Measurements from ENCODE around the gene ADAMTS6. TPM values are rescaled to one million over a fixed set of nuclear protein-coding genes. Genes with fewer than 3 reads are reported as not detected.
A peak's percentile ranks its signal among the peaks of the same experiment; 100 is the strongest.
"Not testable (repeated sequence)": the region's sequence is repeated elsewhere in the genome, so short reads cannot be mapped to it uniquely, and the experiment has no call there.

The ADAMTS6 gene
- total RNA-seq, 1 experiment from 2014 or later: 2.8 TPM

DNA sequence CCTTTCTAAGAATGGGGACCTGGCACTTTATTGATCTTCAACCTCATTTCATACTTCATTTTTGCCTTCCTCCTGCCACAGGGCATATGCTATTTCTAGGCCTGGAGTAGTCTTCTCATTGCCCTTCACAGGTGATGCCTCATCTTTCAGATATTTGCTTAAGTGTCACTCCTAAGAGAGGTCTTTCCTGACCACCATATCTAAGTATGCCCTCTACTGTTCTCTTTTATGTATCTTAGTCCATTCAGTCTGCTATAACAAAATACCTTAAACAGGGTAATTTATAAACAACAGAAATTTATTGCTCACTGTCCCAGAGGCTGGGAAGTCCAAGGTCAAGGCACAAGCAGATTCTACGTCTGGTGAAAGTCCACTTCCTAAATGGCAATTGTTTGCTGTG, 99.1 kb downstream of the ADAMTS6 start:
- DNase-seq (ENCODE audit: low spot score) (no peak), ATAC-seq (no peak; the same call in 1 of the 2 replicates)
- Mint-ChIP-seq H3K4me1 (no peaks in the 10 kb centered on the region), H3K9me3 (no peaks in the 10 kb centered on the region), H3K27me3 (ENCODE audit: low read depth) (no peaks in the 10 kb centered on the region), H3K36me3 (no peaks in the 10 kb centered on the region), H3K4me3 (no peak overlapping the region), H3K27ac (no peak overlapping the region)
- TF ChIP-seq, protein P1, sequence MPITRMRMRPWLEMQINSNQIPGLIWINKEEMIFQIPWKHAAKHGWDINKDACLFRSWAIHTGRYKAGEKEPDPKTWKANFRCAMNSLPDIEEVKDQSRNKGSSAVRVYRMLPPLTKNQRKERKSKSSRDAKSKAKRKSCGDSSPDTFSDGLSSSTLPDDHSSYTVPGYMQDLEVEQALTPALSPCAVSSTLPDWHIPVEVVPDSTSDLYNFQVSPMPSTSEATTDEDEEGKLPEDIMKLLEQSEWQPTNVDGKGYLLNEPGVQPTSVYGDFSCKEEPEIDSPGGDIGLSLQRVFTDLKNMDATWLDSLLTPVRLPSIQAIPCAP (CRISPR knock-in tag; IDR thresholded peaks at IDR 0.05): no peak
- TF ChIP-seq ZNF121 (CRISPR knock-in tag; IDR thresholded peaks at IDR 0.05) (no peak), JUN (CRISPR knock-in tag; IDR thresholded peaks at IDR 0.05) (no peak), NR1H2 (CRISPR knock-in tag; IDR thresholded peaks at IDR 0.05) (no peak), CREB1 (CRISPR knock-in tag; IDR thresholded peaks at IDR 0.05) (no peak), TP53 (CRISPR knock-in tag; IDR thresholded peaks at IDR 0.05) (no peak), SOX15 (CRISPR knock-in tag; IDR thresholded peaks at IDR 0.05) (no peak)
- ChIA-PET CTCF (interaction anchor here (1.5 kb wide), 1 partner anchor 572 kb away, joined by 3 read pairs; no protein-coding TSS in a partner anchor), POLR2A (interaction anchor here (0.6 kb wide), 1 partner anchor 18 kb away, joined by 6 read pairs; no protein-coding TSS in a partner anchor)

DNA sequence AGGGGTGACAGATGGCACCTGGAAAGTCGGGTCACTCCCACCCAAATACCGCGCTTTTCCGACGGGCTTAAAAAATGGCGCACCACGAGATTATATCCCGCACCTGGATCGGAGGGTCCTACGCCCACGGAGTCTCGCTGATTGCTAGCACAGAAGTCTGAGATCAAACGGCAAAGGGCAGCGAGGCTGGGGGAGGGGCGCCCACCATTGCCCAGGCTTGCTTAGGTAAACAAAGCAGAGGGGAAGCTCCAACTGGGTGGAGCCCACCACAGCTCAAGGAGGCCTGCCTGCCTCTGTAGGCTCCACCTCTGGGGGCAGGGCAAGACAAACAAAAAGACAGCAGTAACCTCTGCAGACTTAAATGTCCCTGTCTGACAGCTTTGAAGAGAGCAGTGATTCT, 111.2 kb downstream of the ADAMTS6 start:
- H3K27me3 Mint-ChIP-seq (ENCODE audit: low read depth); H3K36me3 Mint-ChIP-seq; H3K27ac Mint-ChIP-seq; POLR2A ChIA-PET; ATAC-seq; CTCF ChIA-PET: not testable (repeated sequence)
- peak; percentile 55; the same call in 1 of the 2 replicates for TF ChIP-seq ETV6 (CRISPR knock-in tag; IDR thresholded peaks at IDR 0.05)
- TF ChIP-seq ZBTB21 (CRISPR knock-in tag; IDR thresholded peaks at IDR 0.05; ENCODE audit: borderline replicate concordance): peak; percentile 63; the same call in 1 of the 2 replicates
- TF ChIP-seq, protein P2, sequence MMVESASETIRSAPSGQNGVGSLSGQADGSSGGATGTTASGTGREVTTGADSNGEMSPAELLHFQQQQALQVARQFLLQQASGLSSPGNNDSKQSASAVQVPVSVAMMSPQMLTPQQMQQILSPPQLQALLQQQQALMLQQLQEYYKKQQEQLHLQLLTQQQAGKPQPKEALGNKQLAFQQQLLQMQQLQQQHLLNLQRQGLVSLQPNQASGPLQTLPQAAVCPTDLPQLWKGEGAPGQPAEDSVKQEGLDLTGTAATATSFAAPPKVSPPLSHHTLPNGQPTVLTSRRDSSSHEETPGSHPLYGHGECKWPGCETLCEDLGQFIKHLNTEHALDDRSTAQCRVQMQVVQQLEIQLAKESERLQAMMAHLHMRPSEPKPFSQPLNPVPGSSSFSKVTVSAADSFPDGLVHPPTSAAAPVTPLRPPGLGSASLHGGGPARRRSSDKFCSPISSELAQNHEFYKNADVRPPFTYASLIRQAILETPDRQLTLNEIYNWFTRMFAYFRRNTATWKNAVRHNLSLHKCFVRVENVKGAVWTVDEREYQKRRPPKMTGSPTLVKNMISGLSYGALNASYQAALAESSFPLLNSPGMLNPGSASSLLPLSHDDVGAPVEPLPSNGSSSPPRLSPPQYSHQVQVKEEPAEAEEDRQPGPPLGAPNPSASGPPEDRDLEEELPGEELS (CRISPR knock-in tag; IDR thresholded peaks at IDR 0.05): peak; percentile 29; the same call in 1 of the 2 replicates
- peak; percentile 64 for TF ChIP-seq FOXK1 (CRISPR knock-in tag; IDR thresholded peaks at IDR 0.05)
- TF ChIP-seq, protein P3, sequence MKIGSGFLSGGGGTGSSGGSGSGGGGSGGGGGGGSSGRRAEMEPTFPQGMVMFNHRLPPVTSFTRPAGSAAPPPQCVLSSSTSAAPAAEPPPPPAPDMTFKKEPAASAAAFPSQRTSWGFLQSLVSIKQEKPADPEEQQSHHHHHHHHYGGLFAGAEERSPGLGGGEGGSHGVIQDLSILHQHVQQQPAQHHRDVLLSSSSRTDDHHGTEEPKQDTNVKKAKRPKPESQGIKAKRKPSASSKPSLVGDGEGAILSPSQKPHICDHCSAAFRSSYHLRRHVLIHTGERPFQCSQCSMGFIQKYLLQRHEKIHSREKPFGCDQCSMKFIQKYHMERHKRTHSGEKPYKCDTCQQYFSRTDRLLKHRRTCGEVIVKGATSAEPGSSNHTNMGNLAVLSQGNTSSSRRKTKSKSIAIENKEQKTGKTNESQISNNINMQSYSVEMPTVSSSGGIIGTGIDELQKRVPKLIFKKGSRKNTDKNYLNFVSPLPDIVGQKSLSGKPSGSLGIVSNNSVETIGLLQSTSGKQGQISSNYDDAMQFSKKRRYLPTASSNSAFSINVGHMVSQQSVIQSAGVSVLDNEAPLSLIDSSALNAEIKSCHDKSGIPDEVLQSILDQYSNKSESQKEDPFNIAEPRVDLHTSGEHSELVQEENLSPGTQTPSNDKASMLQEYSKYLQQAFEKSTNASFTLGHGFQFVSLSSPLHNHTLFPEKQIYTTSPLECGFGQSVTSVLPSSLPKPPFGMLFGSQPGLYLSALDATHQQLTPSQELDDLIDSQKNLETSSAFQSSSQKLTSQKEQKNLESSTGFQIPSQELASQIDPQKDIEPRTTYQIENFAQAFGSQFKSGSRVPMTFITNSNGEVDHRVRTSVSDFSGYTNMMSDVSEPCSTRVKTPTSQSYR (CRISPR knock-in tag; IDR thresholded peaks at IDR 0.05): peak; percentile 76; the same call in 1 of the 2 replicates
- Mint-ChIP-seq H3K4me3 (peak overlapping the region; percentile 48), H3K4me1 (peaks cover 23% of the 10 kb centered on the region), H3K9me3 (peaks cover 17% of the 10 kb centered on the region)
- DNase-seq (ENCODE audit: low spot score): peak; percentile 62

DNA sequence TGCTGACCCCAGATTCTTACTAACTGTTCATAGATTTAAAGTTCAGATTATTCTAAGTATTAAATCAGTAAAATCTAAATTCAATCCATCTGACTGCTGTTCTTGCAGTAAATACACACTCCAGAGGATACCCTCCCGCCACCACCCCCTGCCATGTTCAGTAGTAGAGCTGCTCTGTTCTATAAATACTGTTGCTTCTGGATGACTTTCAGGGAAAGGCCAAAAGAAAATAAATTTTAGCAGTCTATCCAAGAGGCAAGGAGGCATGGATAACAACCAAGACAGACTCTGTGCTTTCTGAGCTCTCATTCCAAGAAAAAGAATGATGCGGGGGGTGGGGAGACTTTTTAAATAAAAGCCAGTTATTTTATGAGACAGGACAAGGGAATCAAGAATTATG, 115.1 kb downstream of the ADAMTS6 start:
- Mint-ChIP-seq H3K4me1 (peaks cover 42% of the 10 kb centered on the region), H3K36me3 (peaks cover 3% of the 10 kb centered on the region; the same call in 1 of the 2 replicates), H3K4me3 (no peak overlapping the region), H3K9me3 (peaks cover 3% of the 10 kb centered on the region; the same call in 1 of the 2 replicates), H3K27ac (peak overlapping the region; percentile 10; the same call in 1 of the 2 replicates), H3K27me3 (ENCODE audit: low read depth) (no peaks in the 10 kb centered on the region)
- DNase-seq (ENCODE audit: low spot score) (no peak), ATAC-seq (no peak)
- ChIA-PET POLR2A (no interaction called here), CTCF (no interaction called here)
- TF ChIP-seq, protein P4, sequence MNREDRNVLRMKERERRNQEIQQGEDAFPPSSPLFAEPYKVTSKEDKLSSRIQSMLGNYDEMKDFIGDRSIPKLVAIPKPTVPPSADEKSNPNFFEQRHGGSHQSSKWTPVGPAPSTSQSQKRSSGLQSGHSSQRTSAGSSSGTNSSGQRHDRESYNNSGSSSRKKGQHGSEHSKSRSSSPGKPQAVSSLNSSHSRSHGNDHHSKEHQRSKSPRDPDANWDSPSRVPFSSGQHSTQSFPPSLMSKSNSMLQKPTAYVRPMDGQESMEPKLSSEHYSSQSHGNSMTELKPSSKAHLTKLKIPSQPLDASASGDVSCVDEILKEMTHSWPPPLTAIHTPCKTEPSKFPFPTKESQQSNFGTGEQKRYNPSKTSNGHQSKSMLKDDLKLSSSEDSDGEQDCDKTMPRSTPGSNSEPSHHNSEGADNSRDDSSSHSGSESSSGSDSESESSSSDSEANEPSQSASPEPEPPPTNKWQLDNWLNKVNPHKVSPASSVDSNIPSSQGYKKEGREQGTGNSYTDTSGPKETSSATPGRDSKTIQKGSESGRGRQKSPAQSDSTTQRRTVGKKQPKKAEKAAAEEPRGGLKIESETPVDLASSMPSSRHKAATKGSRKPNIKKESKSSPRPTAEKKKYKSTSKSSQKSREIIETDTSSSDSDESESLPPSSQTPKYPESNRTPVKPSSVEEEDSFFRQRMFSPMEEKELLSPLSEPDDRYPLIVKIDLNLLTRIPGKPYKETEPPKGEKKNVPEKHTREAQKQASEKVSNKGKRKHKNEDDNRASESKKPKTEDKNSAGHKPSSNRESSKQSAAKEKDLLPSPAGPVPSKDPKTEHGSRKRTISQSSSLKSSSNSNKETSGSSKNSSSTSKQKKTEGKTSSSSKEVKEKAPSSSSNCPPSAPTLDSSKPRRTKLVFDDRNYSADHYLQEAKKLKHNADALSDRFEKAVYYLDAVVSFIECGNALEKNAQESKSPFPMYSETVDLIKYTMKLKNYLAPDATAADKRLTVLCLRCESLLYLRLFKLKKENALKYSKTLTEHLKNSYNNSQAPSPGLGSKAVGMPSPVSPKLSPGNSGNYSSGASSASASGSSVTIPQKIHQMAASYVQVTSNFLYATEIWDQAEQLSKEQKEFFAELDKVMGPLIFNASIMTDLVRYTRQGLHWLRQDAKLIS (CRISPR knock-in tag; IDR thresholded peaks at IDR 0.05; ENCODE audit: borderline replicate concordance): no peak
- no peak for TF ChIP-seq ZNF263 (CRISPR knock-in tag; IDR thresholded peaks at IDR 0.05; ENCODE audit: low read depth)
- TF ChIP-seq, protein P5, sequence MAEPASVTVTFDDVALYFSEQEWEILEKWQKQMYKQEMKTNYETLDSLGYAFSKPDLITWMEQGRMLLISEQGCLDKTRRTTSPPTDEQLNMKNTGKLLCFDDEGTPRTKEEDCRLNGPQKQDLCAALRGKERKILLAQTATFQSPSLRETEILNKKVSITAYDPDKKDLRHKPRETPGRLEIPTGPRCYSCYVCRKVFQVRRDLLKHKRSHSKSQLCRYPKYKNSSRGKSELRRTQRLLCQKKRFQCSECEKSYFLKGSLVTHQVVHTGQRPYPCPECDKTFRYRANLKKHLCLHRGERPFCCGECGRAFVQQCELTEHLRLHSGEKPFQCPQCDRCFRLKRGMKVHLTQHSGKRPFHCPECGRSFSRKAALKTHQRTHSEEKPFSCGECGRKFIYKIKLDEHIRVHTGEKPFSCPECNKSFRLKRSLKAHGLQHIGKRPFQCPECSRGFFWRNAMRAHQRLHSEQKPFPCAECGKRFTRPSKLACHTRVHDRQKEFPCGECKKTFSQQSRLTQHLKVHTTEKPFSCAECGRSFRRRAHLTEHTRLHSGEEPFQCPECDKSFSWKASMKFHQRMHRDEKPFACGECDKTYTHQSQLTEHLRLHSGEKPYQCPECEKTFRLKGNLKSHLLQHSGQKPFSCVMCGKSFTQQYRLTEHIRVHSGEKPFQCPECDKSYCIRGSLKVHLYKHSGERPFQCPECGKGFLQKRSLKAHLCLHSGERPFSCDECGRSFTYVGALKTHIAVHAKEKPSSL (CRISPR knock-in tag; conservative IDR thresholded peaks at IDR 0.05): no peak
- TF ChIP-seq NFATC4 (CRISPR knock-in tag; IDR thresholded peaks at IDR 0.05): no peak
- TF ChIP-seq KAT7 (CRISPR knock-in tag; IDR thresholded peaks at IDR 0.05; ENCODE audit: borderline replicate concordance): no peak
- no peak for TF ChIP-seq PRRX2 (CRISPR knock-in tag; IDR thresholded peaks at IDR 0.05)
- TF ChIP-seq, protein P2 (CRISPR knock-in tag; IDR thresholded peaks at IDR 0.05): no peak
- no peak for TF ChIP-seq ZNF219 (CRISPR knock-in tag; IDR thresholded peaks at IDR 0.05; ENCODE audit: borderline replicate concordance)
